Spinal cord (tissue), 10 donors: ENCODE results near the gene SCN9A. TPM values are rescaled to one million over a fixed set of nuclear protein-coding genes. Genes with fewer than 3 reads are reported as not detected.
A peak's percentile ranks its signal among the peaks of the same experiment; 100 is the strongest.

Source experiments
- DNase-seq, 6 donors: peaks; one replicate each; pipeline versions ENCODE4 v3.0.0 to v3.0.0-alpha.2; 2013 to 2015; ENCODE audit warnings: low spot score in 6 of 6, low read depth in 4 of 6
- H3K27ac ChIP-seq: one replicate; pipeline ENCODE4 v1.5.1; 2013; ENCODE audit warnings: low read depth, low read length, control low read depth
- H3K27me3 ChIP-seq: one replicate; pipeline ENCODE4 v1.6.1; 2013; ENCODE audit warnings: low read length; ENCODE audit not compliant: control insufficient read depth, insufficient read depth
- H3K36me3 ChIP-seq: one replicate; pipeline ENCODE4 v1.6.1; 2013; ENCODE audit warnings: low read length; ENCODE audit not compliant: control insufficient read depth, insufficient read depth
- H3K4me1 ChIP-seq: one replicate; pipeline ENCODE4 v1.6.1; 2013; ENCODE audit warnings: low read length; ENCODE audit not compliant: control insufficient read depth, insufficient read depth
- H3K4me3 ChIP-seq: one replicate; pipeline ENCODE4 v1.5.1; 2013; ENCODE audit warnings: low read depth, low read length, control low read depth
- H3K9me3 ChIP-seq: one replicate; pipeline ENCODE4 v1.6.1; 2013; ENCODE audit warnings: low read length; ENCODE audit not compliant: control insufficient read depth, insufficient read depth
- WGBS: methylation state at CpG from one replicate; pipeline ENCODE4 v1.1.5; 2013; ENCODE audit warnings: missing lambda C conversion rate; ENCODE audit not compliant: insufficient coverage; 5-methylcytosine and 5-hydroxymethylcytosine counted together
- polyA plus RNA-seq, 2 donors: library from polyadenylated mRNA; unstranded; fragments of 120-200 nt; gene quantifications; one replicate each; pipeline ENCODE4 v1.2.1, GENCODE V29; 2013; ENCODE audit not compliant: insufficient read length in 2 of 2
- total RNA-seq, 2 donors: library from RNA; depleted of rRNA in 1 of 2; stranded (reverse); fragments of 120-200 nt in 1 of 2; fragments of >200 nt in 1 of 2; gene quantifications; one replicate each; pipeline versions ENCODE4 v1.2.3 to v1.2.4, GENCODE V29; 2013 to 2014
- donor health status: healthy.

Gene SCN9A
- total and polyA plus RNA-seq, 4 donors: 17.6 to 94.9 (median 18.2) TPM

DNA sequence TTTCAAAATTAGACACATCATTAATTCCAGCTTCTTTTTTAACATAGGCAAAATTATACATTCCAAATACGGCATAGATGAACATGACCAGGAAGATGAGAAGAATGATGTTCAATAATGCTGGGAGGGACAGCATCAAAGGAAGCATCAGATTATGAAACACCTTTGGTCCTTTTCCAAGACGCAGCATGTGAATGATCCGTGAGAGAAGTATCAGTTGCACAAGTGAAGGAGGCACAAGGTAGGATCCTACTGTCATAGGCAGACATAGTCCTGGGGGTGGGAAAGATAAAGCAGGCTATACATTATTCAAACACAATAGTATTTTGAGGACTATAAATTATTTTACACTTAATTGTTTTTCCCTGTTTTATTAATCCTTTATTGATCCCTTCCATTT, 30.6 kb upstream of the SCN9A start:
- no peaks in the 10 kb centered on the region for H3K4me1 ChIP-seq
- no peaks in the 10 kb centered on the region for H3K9me3 ChIP-seq
- no peaks in the 10 kb centered on the region for H3K27me3 ChIP-seq
- no peak overlapping the region for H3K27ac ChIP-seq
- H3K36me3 ChIP-seq: no peaks in the 10 kb centered on the region
- no peak for DNase-seq
- no peak overlapping the region for H3K4me3 ChIP-seq
- WGBS: 88% methylated on average over 2 of the region's 3 CpGs

DNA sequence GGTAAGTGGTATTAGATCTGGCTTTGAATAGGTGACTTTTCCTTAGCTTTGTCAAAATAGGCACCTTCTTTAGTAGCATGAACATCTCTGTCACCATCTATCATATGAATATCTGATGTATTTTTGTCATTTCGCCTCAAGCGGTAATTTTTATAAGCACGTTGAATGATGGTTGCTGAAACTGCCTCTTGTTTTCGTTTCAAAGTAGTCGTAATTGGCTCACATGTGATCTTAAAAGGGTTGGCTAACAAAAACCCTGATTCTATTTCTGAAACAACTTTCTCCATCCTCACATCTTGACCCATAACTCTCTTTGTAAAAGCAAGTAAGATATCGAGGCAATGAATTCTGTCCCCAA, 29.8 kb upstream of the SCN9A start:
- Histone ChIP-seq H3K36me3 (no peaks in the 10 kb centered on the region), H3K27ac (no peak overlapping the region), H3K4me1 (no peaks in the 10 kb centered on the region), H3K9me3 (no peaks in the 10 kb centered on the region), H3K27me3 (no peaks in the 10 kb centered on the region), H3K4me3 (no peak overlapping the region)
- 89% methylated on average over 1 of the region's 6 CpGs for WGBS
- DNase-seq: no peak

DNA sequence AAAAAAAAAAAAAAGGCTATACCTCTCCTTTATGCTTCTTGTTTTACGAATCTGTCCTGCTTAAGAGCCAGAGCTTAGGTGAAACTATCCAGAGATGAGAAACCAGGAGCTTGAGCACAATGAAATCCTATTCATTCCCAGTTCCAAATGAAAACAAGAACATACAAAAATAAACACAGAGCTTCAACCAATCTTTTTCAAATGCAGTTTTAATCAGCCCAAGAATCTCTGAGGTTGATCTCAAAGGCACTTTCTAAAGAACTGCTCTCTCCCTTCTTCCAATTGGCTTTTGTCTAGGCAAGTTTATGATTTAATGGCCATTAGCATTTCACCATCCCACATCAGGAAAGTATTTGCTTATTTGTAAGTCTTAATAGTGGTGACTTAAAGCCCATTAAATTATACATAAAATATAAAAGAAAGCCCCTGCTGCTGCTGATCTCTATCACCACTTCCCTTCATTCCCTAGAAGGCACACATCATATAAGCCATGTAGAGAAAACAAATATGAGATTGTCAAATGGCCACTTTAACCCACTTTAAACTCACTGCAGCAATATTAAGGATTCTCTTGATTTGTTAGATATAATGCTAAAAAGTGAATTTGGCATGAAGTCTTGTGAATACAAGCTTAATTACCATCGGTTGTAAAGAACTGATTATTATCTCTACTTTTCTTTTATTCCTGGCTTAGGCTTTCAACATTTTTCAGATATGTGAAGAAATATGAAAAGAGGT, 29.3 kb upstream of the SCN9A start:
- Histone ChIP-seq H3K4me3 (no peak overlapping the region), H3K27me3 (no peaks in the 10 kb centered on the region), H3K27ac (no peak overlapping the region), H3K36me3 (no peaks in the 10 kb centered on the region), H3K4me1 (no peaks in the 10 kb centered on the region), H3K9me3 (no peaks in the 10 kb centered on the region)
- no peak for DNase-seq
- no CpG with 5 or more reads among the region's 2 CpGs for WGBS

DNA sequence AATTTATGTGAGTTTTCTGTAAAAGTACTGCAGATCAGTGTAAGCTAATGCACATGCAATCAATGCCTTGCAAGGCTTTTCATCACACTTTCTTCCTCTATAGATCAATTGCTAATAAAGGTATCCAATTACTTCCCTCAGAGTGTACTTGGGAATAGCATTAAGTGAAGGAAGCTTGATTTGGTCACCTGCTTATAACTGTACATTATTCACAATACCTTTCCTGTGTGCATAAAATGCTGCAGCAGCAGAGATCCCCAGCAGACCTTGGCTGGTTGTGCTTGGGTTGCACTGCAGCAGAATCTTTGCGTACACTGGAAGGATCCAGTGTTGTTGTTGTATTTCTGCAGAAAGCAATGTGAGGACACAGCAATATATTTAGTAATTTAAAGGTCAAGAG, 18.5 kb upstream of the SCN9A start:
- Histone ChIP-seq H3K9me3 (no peaks in the 10 kb centered on the region), H3K36me3 (no peaks in the 10 kb centered on the region), H3K27ac (no peak overlapping the region), H3K27me3 (no peaks in the 10 kb centered on the region), H3K4me3 (no peak overlapping the region), H3K4me1 (no peaks in the 10 kb centered on the region)
- DNase-seq: peak in 1 of 6 donors; percentile 35
- 100% methylated on average over 1 of the region's 1 CpG for WGBS

DNA sequence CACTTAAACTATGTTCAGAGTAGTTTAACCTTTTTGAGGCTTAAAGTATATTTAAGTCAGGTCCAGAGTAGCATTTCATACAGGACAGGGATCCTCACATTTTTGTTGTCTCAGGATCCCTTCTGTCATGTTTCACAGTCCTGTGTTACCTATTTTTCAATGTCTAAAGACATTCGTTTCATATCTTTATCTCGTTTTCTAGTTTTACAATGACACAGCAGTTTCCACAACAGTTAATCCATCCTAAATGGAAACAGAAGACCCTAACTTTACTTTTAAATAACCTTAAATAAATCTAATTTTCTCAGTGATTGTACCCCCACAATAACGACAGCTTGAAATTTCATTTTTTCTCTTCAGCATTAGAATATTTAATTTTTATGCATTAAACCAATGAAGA, 17.3 kb upstream of the SCN9A start:
- Histone ChIP-seq H3K27ac (no peak overlapping the region), H3K4me3 (no peak overlapping the region), H3K27me3 (no peaks in the 10 kb centered on the region), H3K36me3 (no peaks in the 10 kb centered on the region), H3K9me3 (no peaks in the 10 kb centered on the region), H3K4me1 (no peaks in the 10 kb centered on the region)
- no peak for DNase-seq
- WGBS: 89% methylated on average over 2 of the region's 3 CpGs

DNA sequence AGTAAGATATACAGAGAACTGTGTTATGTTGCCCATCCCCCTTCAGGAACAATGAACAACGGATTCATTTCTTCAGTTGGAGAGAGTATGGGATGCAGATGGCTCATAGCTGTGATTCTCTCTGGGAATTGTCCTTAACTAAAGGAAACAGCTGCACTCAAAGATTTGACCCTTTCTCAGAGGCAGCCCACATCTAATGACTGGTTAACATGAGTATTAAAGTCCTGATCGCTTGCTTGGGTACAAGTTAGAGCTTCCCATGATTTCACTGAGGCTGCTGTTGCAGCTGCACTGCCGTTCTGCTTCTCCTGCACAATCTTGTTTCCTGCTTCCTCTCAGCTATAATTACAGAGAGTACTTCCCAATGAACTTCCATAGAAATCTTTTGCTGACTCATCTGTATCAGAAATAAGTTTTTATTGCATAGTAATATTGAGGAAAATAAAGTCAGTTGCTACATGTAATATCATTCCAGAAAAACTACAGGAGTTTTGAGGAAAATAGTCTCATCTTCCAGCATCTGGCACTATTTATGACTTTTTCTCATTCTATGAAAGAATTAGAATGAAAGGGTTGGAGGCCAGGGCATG, 12.8 kb upstream of the SCN9A start:
- WGBS: 72% methylated on average over 2 of the region's 3 CpGs
- Histone ChIP-seq H3K27me3 (no peaks in the 10 kb centered on the region), H3K36me3 (no peaks in the 10 kb centered on the region), H3K27ac (no peak overlapping the region), H3K4me3 (no peak overlapping the region), H3K9me3 (no peaks in the 10 kb centered on the region), H3K4me1 (no peaks in the 10 kb centered on the region)
- peak in 1 of 6 donors; percentile 9 for DNase-seq

DNA sequence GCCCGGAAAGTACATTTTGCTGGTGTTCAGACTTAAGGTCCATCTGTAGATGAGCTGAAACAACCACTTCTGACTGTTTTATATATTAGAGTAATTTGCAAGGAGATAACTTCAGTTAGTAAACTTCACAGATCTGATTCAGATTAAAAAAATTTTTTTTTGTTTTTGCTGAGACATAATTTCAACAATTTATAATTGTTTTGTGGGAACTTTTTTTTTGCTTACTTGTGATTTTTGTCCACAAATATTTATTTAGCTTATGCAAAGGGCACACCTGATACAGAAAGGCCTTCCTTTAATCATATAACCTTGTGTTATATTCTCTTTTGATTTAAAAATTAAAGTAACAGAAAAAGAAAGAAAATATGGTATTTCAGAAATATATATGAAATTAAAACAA, 9.6 kb upstream of the SCN9A start:
- Histone ChIP-seq H3K27me3 (no peaks in the 10 kb centered on the region), H3K36me3 (no peaks in the 10 kb centered on the region), H3K4me3 (no peak overlapping the region), H3K27ac (no peak overlapping the region), H3K4me1 (no peaks in the 10 kb centered on the region), H3K9me3 (no peaks in the 10 kb centered on the region)
- no peak for DNase-seq
- 100% methylated on average over 1 of the region's 1 CpG for WGBS

DNA sequence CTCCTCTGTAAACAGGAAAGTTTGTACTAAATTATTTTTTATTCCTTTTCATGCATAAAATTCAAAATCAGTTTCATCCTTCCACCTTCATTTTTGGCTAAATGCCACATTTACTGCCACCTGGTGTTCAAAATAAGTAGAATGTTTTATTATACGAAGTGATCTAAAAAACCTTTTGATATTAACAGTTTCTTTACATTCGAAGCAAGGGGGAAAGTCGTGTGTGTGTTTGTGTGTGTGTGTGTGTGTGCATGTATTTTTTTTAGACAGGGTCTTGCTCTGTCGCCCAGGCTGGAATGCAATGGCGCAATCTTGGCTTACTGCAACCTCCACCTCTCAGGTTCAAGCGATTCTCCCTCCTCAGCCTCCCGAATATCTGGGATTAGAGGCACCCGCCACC, 9.0 kb upstream of the SCN9A start:
- H3K9me3 ChIP-seq: no peaks in the 10 kb centered on the region
- no peaks in the 10 kb centered on the region for H3K36me3 ChIP-seq
- H3K4me3 ChIP-seq: no peak overlapping the region
- no peaks in the 10 kb centered on the region for H3K27me3 ChIP-seq
- H3K27ac ChIP-seq: no peak overlapping the region
- WGBS: 93% methylated on average over 2 of the region's 8 CpGs
- peak in 2 of 6 donors; percentile 65 to 80 for DNase-seq
- H3K4me1 ChIP-seq: no peaks in the 10 kb centered on the region

DNA sequence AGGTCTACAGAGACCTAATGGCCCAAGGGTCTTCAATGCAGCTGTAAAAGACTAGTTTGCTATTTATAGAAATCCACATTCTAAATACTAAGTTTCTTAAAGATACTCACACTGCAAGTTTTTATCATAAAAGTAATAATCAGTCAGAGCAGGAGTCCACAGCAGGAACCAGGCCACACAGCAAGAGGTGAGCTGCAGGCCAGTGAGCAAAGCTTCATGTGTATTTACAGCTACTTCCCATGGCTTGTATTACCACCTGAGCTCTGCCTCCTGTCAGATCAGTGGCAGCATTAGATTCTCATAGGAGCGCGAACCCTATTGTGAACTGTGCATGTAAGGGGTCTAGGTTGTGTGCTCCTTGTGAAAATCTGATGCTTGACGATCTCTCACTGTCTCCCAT, 6.7 kb upstream of the SCN9A start:
- Histone ChIP-seq H3K27me3 (no peaks in the 10 kb centered on the region), H3K9me3 (no peaks in the 10 kb centered on the region), H3K27ac (no peak overlapping the region), H3K4me3 (no peak overlapping the region), H3K4me1 (no peaks in the 10 kb centered on the region), H3K36me3 (no peaks in the 10 kb centered on the region)
- no peak for DNase-seq
- 100% methylated on average over 2 of the region's 3 CpGs for WGBS

DNA sequence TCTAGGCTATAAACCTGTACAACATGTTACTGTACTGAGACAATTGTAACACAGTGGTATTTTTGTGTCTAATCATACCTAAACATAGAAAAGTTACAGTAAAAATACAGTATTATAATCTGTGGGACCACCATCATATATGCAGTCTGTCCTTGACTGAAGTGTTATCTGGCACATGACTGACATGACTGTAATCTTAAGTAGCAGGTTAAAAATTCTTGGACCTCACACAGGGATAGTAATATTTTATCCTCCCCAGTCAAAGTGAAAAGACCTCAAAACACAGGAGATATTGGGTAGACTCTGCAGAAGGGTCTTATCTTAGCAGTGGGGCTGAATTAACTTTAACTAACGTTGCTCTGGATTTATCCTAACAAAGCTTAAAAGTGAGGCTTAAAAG, 4.9 kb upstream of the SCN9A start:
- no peak for DNase-seq
- no CpG with 5 or more reads among the region's 1 CpG for WGBS
- H3K27me3 ChIP-seq: no peaks in the 10 kb centered on the region
- no peaks in the 10 kb centered on the region for H3K36me3 ChIP-seq
- H3K27ac ChIP-seq: no peak overlapping the region
- no peaks in the 10 kb centered on the region for H3K9me3 ChIP-seq
- no peak overlapping the region for H3K4me3 ChIP-seq
- peaks cover 5% of the 10 kb centered on the region for H3K4me1 ChIP-seq
